NT2/D1 (cell line): ENCODE measurements around the gene TMEM145.

Source experiments
- DNase-seq: peaks from one replicate; pipeline ENCODE4 v3.0.0-alpha.2; 2011; ENCODE audit warnings: low read depth, low spot score
- H3K27me3 ChIP-seq: 2 replicates; pipeline ENCODE4 v1.6.0; 2011; ENCODE audit warnings: mild to moderate bottlenecking; ENCODE audit not compliant: insufficient read length, insufficient read depth
- H3K36me3 ChIP-seq: 2 replicates; pipeline ENCODE4 v1.6.1; 2011; ENCODE audit warnings: mild to moderate bottlenecking, low read length, mixed read lengths; ENCODE audit not compliant: insufficient read depth, insufficient read length
- H3K4me1 ChIP-seq: 2 replicates; pipeline ENCODE4 v1.5.1; 2011; ENCODE audit not compliant: insufficient read depth, insufficient read length
- H3K4me3 ChIP-seq: 2 replicates; pipeline ENCODE4 v1.5.1; 2011; ENCODE audit warnings: low read depth; ENCODE audit not compliant: insufficient read length
- H3K9ac ChIP-seq: 2 replicates; pipeline ENCODE4 v1.6.0; 2011; ENCODE audit warnings: low read depth; ENCODE audit not compliant: insufficient read length
- H3K9me3 ChIP-seq: 2 replicates; pipeline ENCODE4 v1.5.1; 2011; ENCODE audit warnings: mild to moderate bottlenecking, low read length; ENCODE audit not compliant: insufficient read depth
- SUZ12 ChIP-seq: IDR thresholded peaks from 2 replicates; pipeline ENCODE4 v1.6.1; 2011; ENCODE audit not compliant: insufficient read length, insufficient read depth; ENCODE audit errors: extremely low read depth
- YY1 ChIP-seq: IDR thresholded peaks from 2 replicates; pipeline ENCODE4 v1.6.1; 2011; ENCODE audit not compliant: insufficient read length, insufficient read depth
- ZNF274 ChIP-seq: IDR thresholded peaks from 2 replicates; pipeline ENCODE4 v1.6.1; 2011; ENCODE audit warnings: mild to moderate bottlenecking, low read depth, low read length

The TMEM145 gene

GRCh38 chr19:42269478-42270345 lies 43.4 kb upstream of the TMEM145 start:
- Histone ChIP-seq H3K27me3 (no peaks in the 10 kb centered on the region), H3K36me3 (peaks cover 31% of the 10 kb centered on the region), H3K9ac (peak overlapping the region; percentile 61), H3K4me1 (peaks cover 2% of the 10 kb centered on the region), H3K9me3 (no peaks in the 10 kb centered on the region), H3K4me3 (peak overlapping the region; percentile 36)
- DNase-seq: no peak
- TF ChIP-seq ZNF274: no peak
- no peak for TF ChIP-seq SUZ12
- TF ChIP-seq YY1: no peak

- H3K36me3 ChIP-seq: peaks cover 37% of the 10 kb centered on the region
- no peak overlapping the region for H3K4me3 ChIP-seq
- no peaks in the 10 kb centered on the region for H3K27me3 ChIP-seq
- DNase-seq: no peak
- peaks cover 2% of the 10 kb centered on the region for H3K4me1 ChIP-seq
- TF ChIP-seq SUZ12 (no peak), YY1 (no peak), ZNF274 (no peak)
- no peaks in the 10 kb centered on the region for H3K9me3 ChIP-seq
- peak overlapping the region; percentile 64 for H3K9ac ChIP-seq
These were observed 42.6 kb upstream of the TMEM145 start for GRCh38 chr19:42270346-42271044.

DNA sequence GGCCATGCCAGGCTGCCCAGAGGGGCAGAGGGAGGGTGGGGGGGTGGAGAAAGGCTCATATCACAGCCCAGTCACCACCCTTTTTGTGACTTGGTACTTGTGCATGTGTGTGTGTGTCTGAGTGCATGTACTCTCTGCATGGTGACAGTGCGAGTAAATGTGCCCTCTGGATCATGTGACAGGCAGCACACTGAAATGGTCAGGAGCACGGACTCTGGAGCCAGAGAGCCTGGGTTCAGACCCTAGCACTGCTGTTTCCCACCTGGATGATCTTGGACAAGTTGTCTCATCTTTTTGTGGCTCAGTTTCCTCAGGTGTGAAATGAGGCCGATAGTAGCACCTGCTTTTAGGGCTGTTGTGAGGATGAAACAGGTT lies 42.1 kb upstream of the TMEM145 start:
- Histone ChIP-seq H3K9me3 (no peaks in the 10 kb centered on the region), H3K36me3 (peaks cover 40% of the 10 kb centered on the region), H3K27me3 (no peaks in the 10 kb centered on the region), H3K4me1 (peaks cover 2% of the 10 kb centered on the region), H3K4me3 (no peak overlapping the region), H3K9ac (peak overlapping the region; percentile 32)
- DNase-seq: no peak
- TF ChIP-seq SUZ12 (no peak), YY1 (no peak), ZNF274 (no peak)

GRCh38 chr19:42271861-42272534 lies 41.1 kb upstream of the TMEM145 start:
- Histone ChIP-seq H3K36me3 (peaks cover 42% of the 10 kb centered on the region), H3K4me3 (no peak overlapping the region), H3K4me1 (peaks cover 2% of the 10 kb centered on the region), H3K27me3 (no peaks in the 10 kb centered on the region), H3K9ac (no peak overlapping the region), H3K9me3 (no peaks in the 10 kb centered on the region)
- no peak for TF ChIP-seq ZNF274
- TF ChIP-seq SUZ12: no peak
- no peak for TF ChIP-seq YY1
- no peak for DNase-seq

DNA sequence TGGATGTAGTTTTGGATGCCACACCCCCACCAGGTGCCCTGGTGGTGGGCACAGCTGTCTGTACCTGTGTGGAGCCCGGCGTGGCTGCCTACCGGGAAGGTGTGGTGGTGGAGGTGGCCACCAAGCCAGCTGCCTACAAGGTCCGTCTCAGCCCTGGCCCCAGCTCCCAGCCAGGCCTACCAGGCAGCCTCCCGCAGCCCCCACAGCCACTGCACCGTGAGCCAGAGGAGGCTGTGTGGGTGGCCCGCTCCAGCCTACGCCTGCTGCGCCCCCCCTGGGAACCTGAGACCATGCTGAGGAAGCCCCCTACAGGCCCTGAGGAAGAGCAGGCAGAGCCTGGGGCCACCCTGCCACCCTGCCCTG lies 40.6 kb upstream of the TMEM145 start:
- H3K36me3 ChIP-seq: peaks cover 42% of the 10 kb centered on the region
- H3K9ac ChIP-seq: no peak overlapping the region
- H3K4me1 ChIP-seq: peaks cover 3% of the 10 kb centered on the region
- H3K9me3 ChIP-seq: no peaks in the 10 kb centered on the region
- H3K27me3 ChIP-seq: no peaks in the 10 kb centered on the region
- no peak overlapping the region for H3K4me3 ChIP-seq
- TF ChIP-seq YY1 (no peak), ZNF274 (no peak), SUZ12 (no peak)
- DNase-seq: no peak

GRCh38 chr19:42272989-42273406 lies 40.1 kb upstream of the TMEM145 start:
- peaks cover 42% of the 10 kb centered on the region for H3K36me3 ChIP-seq
- H3K27me3 ChIP-seq: no peaks in the 10 kb centered on the region
- TF ChIP-seq YY1 (no peak), SUZ12 (no peak), ZNF274 (no peak)
- peaks cover 6% of the 10 kb centered on the region for H3K4me1 ChIP-seq
- no peak overlapping the region for H3K4me3 ChIP-seq
- no peak overlapping the region for H3K9ac ChIP-seq
- DNase-seq: no peak
- H3K9me3 ChIP-seq: no peaks in the 10 kb centered on the region

DNA sequence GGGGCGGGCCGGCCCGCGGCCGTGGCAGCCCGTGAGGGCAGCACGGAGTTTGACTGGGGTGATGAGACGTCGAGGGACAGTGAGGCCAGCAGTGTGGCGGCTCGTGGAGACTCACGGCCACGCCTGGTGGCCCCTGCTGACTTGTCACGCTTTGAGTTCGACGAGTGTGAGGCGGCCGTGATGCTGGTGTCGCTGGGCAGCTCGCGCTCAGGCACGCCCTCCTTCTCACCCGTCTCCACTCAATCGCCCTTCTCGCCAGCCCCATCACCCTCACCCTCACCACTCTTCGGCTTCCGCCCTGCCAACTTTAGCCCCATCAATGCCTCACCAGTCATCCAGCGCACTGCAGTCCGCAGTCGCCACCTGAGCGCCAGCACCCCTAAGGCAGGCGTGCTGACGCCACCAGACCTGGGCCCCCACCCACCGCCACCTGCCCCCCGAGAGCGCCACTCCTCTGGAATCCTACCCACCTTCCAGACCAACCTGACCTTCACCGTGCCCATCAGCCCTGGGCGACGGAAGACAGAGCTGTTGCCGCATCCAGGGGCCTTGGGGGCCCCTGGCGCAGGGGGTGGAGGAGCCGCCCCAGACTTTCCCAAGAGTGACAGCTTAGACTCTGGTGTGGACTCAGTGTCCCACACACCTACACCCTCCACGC lies 39.6 kb upstream of the TMEM145 start:
- Histone ChIP-seq H3K27me3 (no peaks in the 10 kb centered on the region), H3K9me3 (no peaks in the 10 kb centered on the region), H3K4me3 (no peak overlapping the region), H3K4me1 (peaks cover 8% of the 10 kb centered on the region), H3K9ac (no peak overlapping the region), H3K36me3 (peaks cover 42% of the 10 kb centered on the region)
- no peak for TF ChIP-seq YY1
- no peak for TF ChIP-seq SUZ12
- no peak for TF ChIP-seq ZNF274
- no peak for DNase-seq
